SK-N-SH (cell line): ENCODE measurements around the gene SMAD7. TPM values are rescaled to one million over a fixed set of nuclear protein-coding genes. Genes with fewer than 3 reads are reported as not detected.

ENCODE experiments used
- CTCF ChIA-PET: fragments of 300-600, 350-600 bp; formaldehyde crosslinking; extraction: SDS; loops from one replicate; lab custom pipeline; 2021; lab: Yijun Ruan, JAX
- POLR2A ChIA-PET: fragments of 350-600 bp; sonication (Branson Sonifier 250); formaldehyde crosslinking; extraction: SDS; loops from one replicate; lab custom pipeline; 2020; ENCODE audit warnings: antibody characterized with exemption, inconsistent platforms; lab: Yijun Ruan, JAX
- DNase-seq: peaks from one replicate; pipeline ENCODE4 v3.0.0; 2012
- H2AFZ ChIP-seq: fragments of 200-600 bp; sonication (generic); 2 replicates; pipeline ENCODE4 v1.8.1; 2016; ENCODE audit warnings: antibody characterized with exemption, mild to moderate bottlenecking, low read depth
- H3F3A ChIP-seq: fragments of 200-600 bp; sonication (generic); replicated peaks from 2 replicates; pipeline ENCODE3; 2016; ENCODE audit warnings: antibody characterized with exemption, mild to moderate bottlenecking; ENCODE audit not compliant: insufficient read depth
- H3K27ac ChIP-seq, 2 experiments: fragments of 200-500 bp in 1 of 2; fragments of 200-600 bp in 1 of 2; sonication (Bioruptor generic) in 1 of 2; sonication (generic), shearing (Covaris generic) in 1 of 2; 2 replicates each; pipeline versions ENCODE4 v1.5.1 to v1.6.1; 2014 to 2016; ENCODE audit warnings: low read depth in 2 of 2, inconsistent platforms in 1 of 2, low read length in 1 of 2, mild to moderate bottlenecking in 1 of 2, mixed read lengths in 1 of 2
- H3K27me3 ChIP-seq: fragments of 200-600 bp; sonication (generic), shearing (Covaris generic); 2 replicates; pipeline ENCODE4 v1.6.1; 2016; ENCODE audit warnings: mixed run types; ENCODE audit not compliant: insufficient read depth
- H3K36me3 ChIP-seq, 2 experiments: fragments of 200-500 bp in 1 of 2; fragments of 200-600 bp in 1 of 2; sonication (Bioruptor generic) in 1 of 2; sonication (generic) in 1 of 2; replicated peaks in 1 of 2; 2 replicates each; pipeline versions ENCODE3 to v1.5.1; 2014 to 2016; ENCODE audit warnings: low read length in 1 of 2, mild to moderate bottlenecking in 1 of 2; ENCODE audit not compliant: insufficient read depth in 2 of 2, control insufficient read depth in 1 of 2
- H3K4me1 ChIP-seq, 2 experiments: fragments of 200-500 bp in 1 of 2; fragments of 200-600 bp in 1 of 2; sonication (Bioruptor generic) in 1 of 2; sonication (generic), shearing (Covaris generic) in 1 of 2; 2 replicates each; pipeline versions ENCODE4 v1.5.1 to v1.6.1; 2014 to 2016; ENCODE audit warnings: low read depth in 1 of 2, low read length in 1 of 2, mixed run types in 1 of 2; ENCODE audit not compliant: insufficient read depth in 2 of 2, control insufficient read depth in 1 of 2
- H3K4me2 ChIP-seq: fragments of 200-600 bp; sonication (generic), shearing (Covaris generic); 2 replicates; pipeline ENCODE4 v1.6.1; 2017; ENCODE audit warnings: mixed run types
- H3K4me3 ChIP-seq, 2 experiments: fragments of 200-500 bp in 1 of 2; fragments of 200-600 bp in 1 of 2; sonication (Bioruptor generic) in 1 of 2; sonication (generic), shearing (Covaris generic) in 1 of 2; 2 replicates each; pipeline versions ENCODE4 v1.5.1 to v1.8.1; 2014 to 2016; ENCODE audit warnings: low read depth in 2 of 2, inconsistent platforms in 1 of 2, low read length in 1 of 2, mild to moderate bottlenecking in 1 of 2, mixed read lengths in 1 of 2, moderate library complexity in 1 of 2
- H3K79me2 ChIP-seq: fragments of 200-600 bp; sonication (generic); 2 replicates; pipeline ENCODE4 v1.8.1; 2017; ENCODE audit warnings: mild to moderate bottlenecking; ENCODE audit not compliant: insufficient read depth
- H3K9ac ChIP-seq: fragments of 200-600 bp; sonication (generic); 2 replicates; pipeline ENCODE4 v1.6.1; 2017; ENCODE audit warnings: mixed run types
- H3K9me2 ChIP-seq: fragments of 200-600 bp; sonication (generic); 2 replicates; pipeline ENCODE4 v1.6.1; 2017; ENCODE audit warnings: mixed run types
- H3K9me3 ChIP-seq: fragments of 200-600 bp; sonication (generic); 2 replicates; pipeline ENCODE4 v1.6.1; 2017; ENCODE audit warnings: mixed run types, mild to moderate bottlenecking, moderate library complexity
- H4K20me1 ChIP-seq: fragments of 200-600 bp; sonication (generic); 2 replicates; pipeline ENCODE4 v1.6.1; 2017; ENCODE audit warnings: mild to moderate bottlenecking, mixed run types; ENCODE audit not compliant: insufficient read depth
- CHD2 ChIP-seq: fragments of 150-350 bp; IDR thresholded peaks from 2 replicates; pipeline ENCODE4 v1.6.1; 2018; ENCODE audit warnings: low read length; ENCODE audit not compliant: partially characterized antibody
- EZH2phosphoT487 ChIP-seq: fragments of 200-600 bp; sonication (generic); IDR thresholded peaks from 2 replicates; pipeline ENCODE4 v1.6.1; 2017; ENCODE audit warnings: low read depth, mixed run types, mild to moderate bottlenecking, antibody characterized with exemption, moderate library complexity, borderline replicate concordance
- FOXJ3 ChIP-seq: sonication (generic); formaldehyde crosslinking; IDR thresholded peaks from 2 replicates; pipeline ENCODE4 v1.5.1; 2020; ENCODE audit warnings: mild to moderate bottlenecking, missing genetic modification reagents
- FOXM1 ChIP-seq: IDR thresholded peaks from 2 replicates; pipeline ENCODE4 v1.4.0; 2012; ENCODE audit warnings: low read depth, mild to moderate bottlenecking
- GABPA ChIP-seq: IDR thresholded peaks from 2 replicates; pipeline ENCODE4 v1.4.0; 2012; ENCODE audit warnings: low read depth, mild to moderate bottlenecking
- GATA2 ChIP-seq: sonication (generic); formaldehyde crosslinking; IDR thresholded peaks from 2 replicates; pipeline ENCODE4 v1.5.0; 2020; ENCODE audit warnings: mild to moderate bottlenecking, missing genetic modification reagents
- IRF3 ChIP-seq: fragments of 150-350 bp; IDR thresholded peaks from 2 replicates; pipeline ENCODE4 v1.6.1; 2016; ENCODE audit warnings: mild to moderate bottlenecking, low read depth, low read length
- JUND ChIP-seq: IDR thresholded peaks from 2 replicates; pipeline ENCODE4 v1.4.0; 2012
- MEF2A ChIP-seq: IDR thresholded peaks from 2 replicates; pipeline ENCODE4 v1.4.0; 2012; ENCODE audit warnings: low read depth, borderline replicate concordance
- NFIC ChIP-seq: IDR thresholded peaks from 2 replicates; pipeline ENCODE4 v1.4.0; 2012; ENCODE audit warnings: borderline replicate concordance
- NRF1 ChIP-seq: IDR thresholded peaks from 2 replicates; pipeline ENCODE4 v1.6.1; 2012; ENCODE audit warnings: low read depth, mild to moderate bottlenecking, low read length
- POLR2AphosphoS5 ChIP-seq: IDR thresholded peaks from 2 replicates; pipeline ENCODE4 v1.6.1; 2012; ENCODE audit warnings: low read depth, low read length
- RAD21 ChIP-seq: IDR thresholded peaks from 2 replicates; pipeline ENCODE4 v1.6.1; 2012; ENCODE audit warnings: mild to moderate bottlenecking, low read length
- RFX5 ChIP-seq: IDR thresholded peaks from 2 replicates; pipeline ENCODE4 v1.6.1; 2012; ENCODE audit warnings: mild to moderate bottlenecking, improper control_type of control experiment, low read length
- RXRA ChIP-seq: IDR thresholded peaks from 2 replicates; pipeline ENCODE4 v1.4.0; 2012; ENCODE audit warnings: low read depth, mild to moderate bottlenecking, borderline replicate concordance
- TAF1 ChIP-seq: IDR thresholded peaks from 2 replicates; pipeline ENCODE4 v1.6.1; 2012; ENCODE audit warnings: low read depth, mild to moderate bottlenecking, low read length, moderate library complexity, borderline replicate concordance
- USF1 ChIP-seq: IDR thresholded peaks from 2 replicates; pipeline ENCODE4 v1.4.0; 2012; ENCODE audit warnings: low read depth, borderline replicate concordance
- USF2 ChIP-seq: fragments of 150-350 bp; IDR thresholded peaks from 2 replicates; pipeline ENCODE4 v1.6.1; 2017; ENCODE audit warnings: antibody characterized with exemption, low read length, low read depth, borderline replicate concordance
- ZBTB33 ChIP-seq: IDR thresholded peaks from 2 replicates; pipeline ENCODE4 v1.4.0; 2012; ENCODE audit warnings: low read depth, borderline replicate concordance
- WGBS: methylation state at CpG from one replicate; pipeline ENCODE4 v1.1.6; 2017; ENCODE audit warnings: low lambda C conversion rate; 5-methylcytosine and 5-hydroxymethylcytosine counted together
- polyA plus RNA-seq, 3 experiments: library from polyadenylated mRNA; depleted of rRNA; stranded (reverse); fragments of >200 nt; gene quantifications; 2 replicates each; pipeline ENCODE4 v1.2.3, GENCODE V29; 2012

The SMAD7 gene
- polyA plus RNA-seq, 1 of the 3 experiments (the other 2 are of a cell fraction), result 20.0 TPM

- no peak for TF ChIP-seq CHD2
- no peak for TF ChIP-seq USF1
- no peak for TF ChIP-seq TAF1
- TF ChIP-seq NRF1, result no peak
- no peak for TF ChIP-seq GATA2 (CRISPR knock-in tag)
- no peak for TF ChIP-seq IRF3
- TF ChIP-seq RXRA, result no peak
- no peak for TF ChIP-seq GABPA
- TF ChIP-seq ZBTB33, result no peak
- TF ChIP-seq JUND, result no peak
- no peak for TF ChIP-seq USF2
- TF ChIP-seq FOXM1, result no peak
- TF ChIP-seq POLR2AphosphoS5, result no peak
- no peak for TF ChIP-seq MEF2A
- no peak for TF ChIP-seq RAD21
- TF ChIP-seq NFIC, result no peak
- no peak for TF ChIP-seq RFX5
- no peak for TF ChIP-seq FOXJ3
- TF ChIP-seq EZH2phosphoT487, result no peak
- TF ChIP-seq, all 33 proteins: peak for 0
- Histone ChIP-seq H3K36me3 (no peaks in the 10 kb centered on the region), H3K4me3 (no peak overlapping the region), H4K20me1 (no peaks in the 10 kb centered on the region), H3K9me3 (no peaks in the 10 kb centered on the region), H3K9me2 (no peaks in the 10 kb centered on the region), H3K79me2 (no peaks in the 10 kb centered on the region), H3F3A (no peaks in the 10 kb centered on the region), H3K4me2 (no peak overlapping the region), H3K4me1 (peaks cover 0 to 4% of the 10 kb centered on the region in 2 experiments; a peak in 1 of 4 replicates), H2AFZ (no peak overlapping the region), H3K9ac (no peak overlapping the region), H3K27me3 (no peaks in the 10 kb centered on the region), H3K27ac (no peak overlapping the region)
- ChIA-PET CTCF (no interaction called here), POLR2A (no interaction called here)
- no peak for DNase-seq
- 95% methylated on average over 1 of the region's 1 CpG for WGBS
These were observed 69.8 kb downstream of the SMAD7 start for GRCh38 chr18:48880931-48881330.
